Activated T-cell treated with anti-CD3 and anti-CD28 coated beads for 4 hours (primary cell): ENCODE data around the gene LEFTY1.
A peak's percentile ranks its signal among the peaks of the same experiment; 100 is the strongest.
"Not testable (repeated sequence)": the region's sequence is repeated elsewhere in the genome, so short reads cannot be mapped to it uniquely, and the experiment has no call there.

Experiments
- DNase-seq: peaks from one replicate; pipeline ENCODE4 v3.0.0-alpha.2; 2020

LEFTY1 gene, protein sequence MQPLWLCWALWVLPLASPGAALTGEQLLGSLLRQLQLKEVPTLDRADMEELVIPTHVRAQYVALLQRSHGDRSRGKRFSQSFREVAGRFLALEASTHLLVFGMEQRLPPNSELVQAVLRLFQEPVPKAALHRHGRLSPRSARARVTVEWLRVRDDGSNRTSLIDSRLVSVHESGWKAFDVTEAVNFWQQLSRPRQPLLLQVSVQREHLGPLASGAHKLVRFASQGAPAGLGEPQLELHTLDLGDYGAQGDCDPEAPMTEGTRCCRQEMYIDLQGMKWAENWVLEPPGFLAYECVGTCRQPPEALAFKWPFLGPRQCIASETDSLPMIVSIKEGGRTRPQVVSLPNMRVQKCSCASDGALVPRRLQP

DNA sequence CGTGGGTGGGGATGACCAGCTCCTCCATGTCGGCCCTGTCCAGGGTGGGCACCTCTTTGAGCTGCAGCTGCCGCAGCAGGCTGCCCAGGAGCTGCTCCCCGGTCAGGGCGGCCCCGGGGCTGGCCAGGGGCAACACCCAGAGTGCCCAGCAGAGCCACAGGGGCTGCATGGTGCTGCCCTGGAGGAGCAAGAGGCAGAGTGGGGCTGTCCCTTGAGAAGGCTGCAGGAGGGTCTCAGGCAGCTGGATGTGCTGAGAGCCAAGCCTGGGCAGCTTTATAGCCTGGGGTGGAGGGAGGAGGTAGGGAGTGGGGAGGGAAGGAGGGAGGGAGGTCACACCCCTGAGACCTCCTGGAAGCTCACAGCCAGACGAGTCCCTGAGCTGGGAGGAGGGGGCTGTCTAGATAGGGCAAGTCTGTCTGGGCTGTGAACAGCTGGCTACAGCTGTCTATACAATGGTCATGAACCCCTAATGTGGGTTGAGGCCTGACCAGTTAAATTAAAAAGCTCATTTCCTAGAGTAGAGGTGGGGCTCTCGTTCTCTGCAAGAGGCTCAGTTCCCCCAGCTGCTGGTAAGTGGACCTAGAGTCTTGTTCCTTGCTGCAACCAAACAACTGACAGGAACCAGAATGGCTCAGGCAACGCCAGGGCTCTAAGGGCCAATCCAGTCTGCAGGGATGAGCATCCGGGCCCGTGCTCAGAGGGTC, at the start of gene LEFTY1:
Gene LEFTY1 (minus strand): TSS at position 249 of the 704 bp plus-strand sequence. CDS start 80 bp downstream, at position 169.
- no peak for DNase-seq

DNA sequence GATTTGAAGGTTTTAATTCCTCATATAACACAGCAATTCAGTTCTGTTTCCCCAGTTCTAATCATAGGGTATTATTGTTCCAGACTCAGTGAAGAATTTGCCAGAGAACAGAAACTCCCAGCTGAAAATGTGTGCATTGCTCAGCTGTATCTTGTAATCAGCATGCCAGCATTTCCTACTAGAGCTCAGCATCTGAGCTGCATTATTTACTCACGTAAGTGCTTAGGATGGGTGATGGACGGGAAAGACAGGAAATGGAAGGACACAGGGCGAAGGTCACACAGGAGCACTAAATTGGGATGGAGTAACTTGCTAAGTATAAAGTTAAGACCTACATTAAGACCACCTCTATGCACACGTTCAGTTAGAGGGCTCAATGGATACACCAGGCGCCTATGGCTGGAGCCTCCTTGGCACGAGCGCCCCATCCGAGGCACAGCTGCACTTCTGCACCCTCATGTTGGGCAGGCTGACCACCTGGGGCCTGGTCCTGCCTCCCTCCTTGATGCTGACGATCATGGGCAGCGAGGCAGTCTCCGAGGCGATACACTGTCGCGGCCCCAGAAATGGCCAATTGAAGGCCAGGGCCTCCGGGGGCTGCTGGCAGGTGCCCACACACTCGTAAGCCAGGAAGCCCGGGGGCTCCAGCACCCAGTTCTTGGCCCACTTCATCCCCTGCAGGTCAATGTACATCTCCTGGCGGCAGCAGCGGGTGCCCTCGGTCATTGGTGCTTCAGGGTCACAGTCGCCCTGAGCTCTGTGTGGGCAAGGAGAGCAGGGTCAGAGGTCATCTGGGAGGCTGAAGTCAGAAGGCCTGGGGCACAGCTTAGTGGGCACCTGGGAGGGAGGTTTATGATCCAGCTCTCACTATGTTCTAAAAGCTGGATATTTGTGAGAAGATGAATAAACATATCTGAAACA, 48.4 kb upstream of the LEFTY1 start:
- DNase-seq: no peak

GRCh38 chr1:225936523-225936922, 47.6 kb upstream of the LEFTY1 start:
- no peak for DNase-seq

DNA sequence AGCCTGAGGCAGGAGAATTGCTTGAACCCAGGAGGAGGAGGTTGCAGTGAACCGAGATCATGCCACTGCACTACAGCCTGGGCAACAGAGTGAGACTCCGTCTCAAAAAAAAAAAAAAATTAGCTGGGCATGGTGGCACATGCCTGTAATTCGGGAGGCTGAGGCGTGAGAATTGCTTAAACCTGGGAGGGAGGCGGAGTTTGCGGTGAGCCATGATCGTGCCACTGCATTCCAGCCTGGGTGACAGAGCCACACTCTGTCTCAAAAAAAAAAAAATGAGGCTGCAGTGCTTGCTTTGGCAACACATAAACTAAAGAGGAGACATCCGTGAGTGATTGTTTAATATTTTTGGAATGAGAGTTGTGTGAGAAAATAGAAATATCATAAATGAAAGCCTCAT, 47.1 kb upstream of the LEFTY1 start:
- not testable (repeated sequence) for DNase-seq

GRCh38 chr1:225934711-225935110, 45.8 kb upstream of the LEFTY1 start:
- DNase-seq: no peak

DNA sequence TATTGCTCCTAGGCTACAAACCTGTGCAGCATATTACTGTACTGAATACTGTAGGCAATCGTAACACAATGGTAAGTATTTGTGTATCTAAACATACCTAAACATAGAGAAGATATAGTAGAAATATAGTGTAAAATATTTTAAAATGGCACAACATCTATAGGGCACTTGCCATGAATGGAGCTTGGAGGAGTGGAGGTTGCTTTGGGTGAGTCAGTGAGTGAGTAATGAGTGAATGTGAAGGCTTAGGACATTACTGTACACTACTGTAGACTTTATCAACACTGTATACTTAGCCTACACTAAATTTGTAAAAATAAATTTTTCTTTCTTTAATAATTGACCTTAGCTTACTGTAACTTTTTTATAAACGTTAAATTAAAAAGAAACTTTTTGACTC, 44.1 kb upstream of the LEFTY1 start:
- no peak for DNase-seq

DNA sequence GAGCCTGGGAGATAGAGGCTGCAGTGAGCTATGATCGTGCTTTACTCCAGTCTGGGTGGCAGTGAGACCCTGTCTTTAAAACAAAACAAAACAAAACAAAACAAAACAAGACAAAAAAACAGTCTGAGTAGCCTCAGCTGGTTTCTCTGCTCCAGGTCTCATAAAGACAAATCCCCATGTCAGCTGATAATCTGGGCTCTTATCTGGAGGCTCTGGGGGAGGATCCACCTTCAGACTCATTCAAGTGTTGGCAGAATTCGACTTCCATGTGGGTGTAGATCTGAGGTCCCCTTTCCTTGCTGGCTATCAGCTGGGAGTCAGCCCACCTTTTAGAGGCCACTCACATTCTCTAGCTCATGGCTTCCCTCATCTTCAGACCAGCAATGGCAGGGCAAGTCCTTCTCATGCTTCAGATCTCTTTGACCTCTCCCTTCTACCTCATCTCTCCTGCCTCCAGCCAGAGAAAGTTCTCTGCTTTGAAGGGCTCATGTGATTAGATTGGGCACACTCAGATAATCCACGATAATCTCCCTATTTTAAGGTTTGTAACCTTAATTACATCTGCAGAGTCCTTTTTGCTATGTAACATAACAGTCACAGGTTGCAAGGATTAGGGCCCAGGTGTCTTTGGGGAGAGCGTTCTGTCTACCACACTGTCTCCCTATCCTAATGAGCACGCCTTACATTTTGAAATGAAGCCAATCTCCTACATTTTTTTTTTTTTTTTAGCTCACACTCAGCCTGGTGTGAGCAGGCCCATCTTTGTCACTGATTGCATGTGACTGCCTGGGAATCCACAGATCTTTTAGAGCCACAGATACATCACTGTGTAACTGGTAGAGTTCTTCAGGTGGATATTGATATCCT, 42.6 kb upstream of the LEFTY1 start:
- no peak for DNase-seq

- no peak for DNase-seq
These were observed 41.6 kb upstream of the LEFTY1 start for GRCh38 chr1:225930566-225930965.

DNA sequence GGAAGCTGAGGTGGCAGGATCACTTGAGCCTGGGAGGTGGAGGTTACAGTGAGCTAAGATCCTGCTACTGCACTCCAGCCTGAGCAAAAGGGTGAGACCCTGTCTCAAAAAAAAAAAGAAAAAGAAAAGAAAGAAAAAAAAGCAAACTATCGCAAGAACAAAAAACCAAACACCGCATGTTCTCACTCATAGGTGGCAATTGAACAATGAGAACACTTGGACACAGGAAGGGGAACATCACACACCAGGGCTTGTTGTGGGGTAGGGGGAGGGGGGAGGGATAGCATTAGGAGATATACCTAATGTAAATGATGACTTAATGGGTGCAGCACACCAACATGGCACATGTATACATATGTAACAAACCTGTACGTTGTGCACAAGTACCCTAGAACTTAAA, 40.5 kb upstream of the LEFTY1 start:
- DNase-seq: not testable (repeated sequence)

DNA sequence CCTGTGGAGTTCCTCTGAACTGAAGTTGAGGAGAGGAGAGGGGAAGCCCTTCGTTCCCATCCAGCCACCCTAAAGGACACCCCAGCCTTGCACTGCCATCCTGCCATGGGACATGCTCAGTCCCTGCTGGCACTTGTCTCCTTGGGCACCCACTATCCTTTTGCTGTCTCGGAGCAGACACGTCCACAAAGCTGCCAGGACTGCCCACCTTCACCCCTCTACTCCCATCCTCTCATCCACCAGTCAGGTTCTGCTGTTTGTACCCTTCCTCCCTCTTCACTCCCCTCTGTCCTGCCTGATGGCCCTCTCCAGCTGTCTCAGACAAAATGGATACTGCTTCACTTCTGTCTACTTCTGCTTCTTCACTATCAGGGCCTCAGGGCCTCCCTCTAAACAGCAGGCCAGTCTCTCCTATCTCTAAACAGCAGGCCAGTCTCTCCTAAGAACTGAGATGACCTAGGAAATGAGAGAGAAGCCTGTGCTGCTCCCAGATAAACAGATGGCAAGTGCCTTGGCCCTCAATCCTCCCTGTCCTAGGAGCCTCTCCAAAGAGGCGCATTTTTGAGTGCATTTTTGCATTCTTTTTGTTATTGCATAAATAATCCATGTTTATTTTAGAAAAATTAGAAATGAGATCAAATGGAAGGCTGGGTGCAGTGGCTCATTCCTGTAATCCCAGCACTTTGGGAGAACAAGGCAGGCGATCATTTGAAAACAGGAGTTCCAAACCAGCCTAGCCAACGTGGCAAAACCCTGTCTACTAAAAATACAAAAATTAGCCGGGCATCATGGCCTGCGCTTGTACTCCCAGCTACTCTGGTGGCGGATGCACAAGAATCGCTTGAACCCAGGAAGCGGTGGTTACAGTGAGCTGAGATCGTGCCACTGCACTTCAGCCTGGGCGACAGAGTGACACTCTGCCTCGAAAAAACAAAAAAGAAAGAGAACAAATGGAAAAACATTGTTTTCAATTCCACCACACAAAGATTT, 39.5 kb upstream of the LEFTY1 start:
- DNase-seq: no peak

DNA sequence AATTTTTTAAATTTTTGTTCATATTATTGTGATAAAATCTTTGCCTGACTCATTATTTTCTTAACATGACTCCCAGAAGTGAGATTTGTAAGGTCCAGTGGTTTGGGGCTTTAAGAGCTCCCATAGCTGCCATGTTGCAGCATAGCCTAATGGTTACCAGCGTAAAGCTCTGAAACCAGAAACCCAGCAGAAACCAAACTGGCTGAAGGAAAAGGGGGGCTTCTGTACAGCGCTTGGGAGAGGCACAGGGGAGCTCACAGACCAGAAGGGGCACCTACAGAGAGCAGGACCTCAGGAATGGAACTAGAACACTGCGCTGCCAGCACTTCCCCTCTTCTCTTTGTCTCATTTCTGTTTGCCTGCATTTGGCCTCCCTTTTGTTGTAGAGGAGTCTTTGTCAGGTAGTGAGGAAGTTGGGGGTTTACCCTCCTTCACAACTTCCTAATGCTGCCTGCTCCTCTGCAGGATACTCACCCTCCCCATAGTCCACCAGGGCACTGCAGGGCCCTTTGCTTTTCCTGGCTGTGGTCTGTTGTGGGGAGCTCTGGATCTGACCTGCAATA, 37.7 kb upstream of the LEFTY1 start:
- no peak for DNase-seq

DNA sequence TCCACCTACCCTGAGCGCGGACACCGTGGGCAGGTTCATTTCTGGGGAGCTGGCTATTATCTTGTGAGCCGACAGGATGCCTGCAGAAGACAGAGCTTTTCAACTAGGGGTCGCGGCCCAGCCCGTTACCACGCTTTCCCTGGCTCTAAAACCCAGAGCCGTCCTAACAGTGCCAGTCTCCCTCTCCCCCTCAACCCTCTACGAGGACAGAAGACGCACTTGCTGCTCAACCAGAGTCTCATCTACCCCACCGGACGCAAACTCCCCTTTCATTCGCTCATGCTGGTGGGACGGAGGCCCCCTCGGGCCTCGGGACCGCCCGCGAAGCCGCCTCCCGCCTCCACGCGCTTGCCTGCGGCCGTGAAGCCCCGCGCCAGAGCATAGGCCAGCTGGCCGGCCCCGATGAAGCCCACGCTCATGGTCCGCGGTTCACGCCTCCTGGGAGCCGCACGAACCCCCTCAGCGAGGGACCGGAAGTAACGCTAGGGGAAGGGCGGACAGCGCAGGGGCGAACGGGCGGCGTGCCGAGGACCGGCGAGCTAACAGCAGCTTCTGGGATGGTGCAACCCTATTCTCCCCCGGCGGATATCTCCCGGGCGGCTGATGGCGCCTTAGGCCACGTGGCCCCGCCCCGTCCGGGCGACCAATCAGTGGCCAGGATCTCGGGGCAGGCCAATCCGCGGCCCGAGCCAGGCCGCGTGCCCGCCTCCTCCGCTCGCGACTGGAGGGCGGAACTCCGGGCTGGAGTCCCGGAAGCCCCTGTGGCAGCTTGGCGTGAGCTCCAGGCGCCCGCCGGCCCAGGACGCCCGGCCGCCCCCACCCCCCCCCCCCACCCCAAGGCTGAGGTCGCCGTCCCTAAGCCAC, 35.0 kb upstream of the LEFTY1 start, which contains the start of gene PYCR2:
Gene PYCR2 (minus strand): TSS at position 559 of the 864 bp plus-strand sequence. CDS start 140 bp downstream, at position 419.
- DNase-seq: peak; percentile 88

- no peak for DNase-seq
These were observed 34.4 kb upstream of the LEFTY1 start for GRCh38 chr1:225923381-225923691.

GRCh38 chr1:225921734-225922709, 33.1 kb upstream of the LEFTY1 start:
- DNase-seq: no peak

GRCh38 chr1:225919906-225920305, 31.0 kb upstream of the LEFTY1 start:
- no peak for DNase-seq

GRCh38 chr1:225918280-225918679, 29.3 kb upstream of the LEFTY1 start:
- DNase-seq: no peak

GRCh38 chr1:225917536-225917935, 28.6 kb upstream of the LEFTY1 start:
- DNase-seq: no peak

DNA sequence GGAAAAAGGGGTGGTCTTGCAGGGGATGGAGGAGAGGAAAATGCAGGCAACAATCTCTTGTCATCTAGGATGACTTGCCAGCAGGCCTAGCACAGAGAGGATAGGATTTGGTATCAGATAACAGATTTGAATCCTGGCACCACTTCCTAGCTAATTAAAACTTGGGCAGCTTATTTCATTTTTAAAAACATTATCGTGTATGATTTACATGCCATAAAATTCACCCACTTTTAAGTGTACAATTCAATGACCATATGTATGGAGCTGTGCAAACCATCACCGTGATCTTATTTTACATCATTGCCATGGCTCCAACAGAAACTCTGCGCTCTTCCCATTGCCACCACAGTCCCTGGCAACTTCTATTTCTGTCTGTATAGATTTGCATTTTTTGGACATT, 28.2 kb upstream of the LEFTY1 start:
- no peak for DNase-seq
